PFSK-1 (cell line): ENCODE data around the gene GPR179.

Experiments used
- FOXP2 ChIP-seq: optimal IDR thresholded peaks from 2 replicates; pipeline ENCODE3; 2011; ENCODE audit warnings: borderline replicate concordance, control low read depth, inconsistent platforms; ENCODE audit not compliant: insufficient read depth; ENCODE audit errors: extremely low read length, extremely low read depth
- POLR2AphosphoS5 ChIP-seq: IDR thresholded peaks from 2 replicates; pipeline ENCODE4 v1.6.1; 2012; ENCODE audit warnings: low read depth, mild to moderate bottlenecking, control low read depth, low read length, moderate library complexity
- REST ChIP-seq, 2 experiments: IDR thresholded peaks; 2 replicates each; pipeline versions ENCODE4 v1.6.1 to v1.8.0; 2011 to 2012; ENCODE audit warnings: low read depth in 2 of 2, low read length in 2 of 2, control low read depth in 1 of 2, inconsistent platforms in 1 of 2, mild to moderate bottlenecking in 1 of 2, moderate library complexity in 1 of 2; ENCODE audit not compliant: insufficient read depth in 1 of 2
- SIN3A ChIP-seq: IDR thresholded peaks from 2 replicates; pipeline ENCODE4 v1.6.1; 2012; ENCODE audit warnings: mild to moderate bottlenecking, low read length, moderate library complexity, borderline replicate concordance; ENCODE audit not compliant: insufficient read depth
- TAF1 ChIP-seq: IDR thresholded peaks from 2 replicates; pipeline ENCODE4 v1.6.1; 2012; ENCODE audit warnings: low read length, control low read depth, borderline replicate concordance; ENCODE audit not compliant: insufficient read depth

- TF ChIP-seq POLR2AphosphoS5 (no peak), SIN3A (no peak), TAF1 (no peak), REST (IDR thresholded peaks at IDR 0.05; ENCODE audit: insufficient read depth in 1 of 2, low read depth in 2 of 2, low read length in 2 of 2) (no peak), FOXP2 (no peak)
These were observed 5.7 kb downstream of the GPR179 start for GRCh38 chr17:38338053-38338452.
